KMS-11 (cell line): ENCODE data around the gene KIF26B.

Experiments
- H2AFZ ChIP-seq: fragments of 200-600 bp; sonication (generic); 2 replicates; pipeline ENCODE4 v1.6.1; 2016; ENCODE audit warnings: antibody characterized with exemption, mixed run types, low read depth
- H3K27ac ChIP-seq: fragments of 200-600 bp; sonication (generic); 2 replicates; pipeline ENCODE4 v1.6.1; 2016; ENCODE audit warnings: mild to moderate bottlenecking, mixed run types
- H3K27me3 ChIP-seq: fragments of 200-600 bp; sonication (generic); 2 replicates; pipeline ENCODE4 v1.6.1; 2017; ENCODE audit warnings: mild to moderate bottlenecking, low read depth, mixed run types, moderate library complexity; ENCODE audit not compliant: insufficient read depth
- H3K36me3 ChIP-seq: fragments of 200-600 bp; sonication (generic); 2 replicates; pipeline ENCODE4 v1.6.1; 2017; ENCODE audit warnings: mild to moderate bottlenecking, mixed run types; ENCODE audit not compliant: insufficient read depth
- H3K4me1 ChIP-seq: fragments of 200-600 bp; sonication (generic); 2 replicates; pipeline ENCODE4 v1.6.1; 2016; ENCODE audit warnings: mild to moderate bottlenecking, low read depth, mixed run types; ENCODE audit not compliant: poor library complexity, severe bottlenecking
- H3K4me2 ChIP-seq: fragments of 200-600 bp; sonication (generic); 2 replicates; pipeline ENCODE4 v1.7.0; 2016; ENCODE audit warnings: mild to moderate bottlenecking, mixed run types
- H3K4me3 ChIP-seq: fragments of 200-600 bp; sonication (generic); IDR thresholded peaks from 2 replicates; pipeline ENCODE4 v1.6.1; 2017; ENCODE audit warnings: low read depth, low read length, mixed read lengths; ENCODE audit not compliant: insufficient read depth
- H3K79me2 ChIP-seq: fragments of 200-600 bp; sonication (generic); 2 replicates; pipeline ENCODE4 v1.6.1; 2016; ENCODE audit warnings: low read depth, mixed run types; ENCODE audit not compliant: insufficient read depth
- H3K9ac ChIP-seq: fragments of 200-600 bp; sonication (generic); 2 replicates; pipeline ENCODE4 v1.6.1; 2016; ENCODE audit warnings: mild to moderate bottlenecking, mixed run types
- H4K20me1 ChIP-seq: fragments of 200-600 bp; sonication (generic); 2 replicates; pipeline ENCODE4 v1.6.1; 2016; ENCODE audit warnings: mild to moderate bottlenecking, mixed run types; ENCODE audit not compliant: insufficient read depth
- TF ChIP-seq, protein P1 (sequence below): fragments of 200-600 bp; sonication (generic); conservative IDR thresholded peaks from 2 replicates; pipeline ENCODE4 v1.6.1; 2017; ENCODE audit warnings: low read depth, mild to moderate bottlenecking, antibody characterized with exemption, low read length, moderate library complexity, mixed read lengths

Gene KIF26B

GRCh38 chr1:245687636-245688535 lies 533.1 kb downstream of the KIF26B start:
- Histone ChIP-seq H3K27ac (no peak overlapping the region), H4K20me1 (no peaks in the 10 kb centered on the region), H3K4me3 (no peak overlapping the region), H3K4me2 (no peak overlapping the region), H3K9ac (no peak overlapping the region), H2AFZ (no peak overlapping the region), H3K79me2 (no peaks in the 10 kb centered on the region), H3K36me3 (no peaks in the 10 kb centered on the region), H3K27me3 (no peaks in the 10 kb centered on the region), H3K4me1 (no peaks in the 10 kb centered on the region)
- TF ChIP-seq, protein P1, sequence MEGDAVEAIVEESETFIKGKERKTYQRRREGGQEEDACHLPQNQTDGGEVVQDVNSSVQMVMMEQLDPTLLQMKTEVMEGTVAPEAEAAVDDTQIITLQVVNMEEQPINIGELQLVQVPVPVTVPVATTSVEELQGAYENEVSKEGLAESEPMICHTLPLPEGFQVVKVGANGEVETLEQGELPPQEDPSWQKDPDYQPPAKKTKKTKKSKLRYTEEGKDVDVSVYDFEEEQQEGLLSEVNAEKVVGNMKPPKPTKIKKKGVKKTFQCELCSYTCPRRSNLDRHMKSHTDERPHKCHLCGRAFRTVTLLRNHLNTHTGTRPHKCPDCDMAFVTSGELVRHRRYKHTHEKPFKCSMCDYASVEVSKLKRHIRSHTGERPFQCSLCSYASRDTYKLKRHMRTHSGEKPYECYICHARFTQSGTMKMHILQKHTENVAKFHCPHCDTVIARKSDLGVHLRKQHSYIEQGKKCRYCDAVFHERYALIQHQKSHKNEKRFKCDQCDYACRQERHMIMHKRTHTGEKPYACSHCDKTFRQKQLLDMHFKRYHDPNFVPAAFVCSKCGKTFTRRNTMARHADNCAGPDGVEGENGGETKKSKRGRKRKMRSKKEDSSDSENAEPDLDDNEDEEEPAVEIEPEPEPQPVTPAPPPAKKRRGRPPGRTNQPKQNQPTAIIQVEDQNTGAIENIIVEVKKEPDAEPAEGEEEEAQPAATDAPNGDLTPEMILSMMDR = no peak

DNA sequence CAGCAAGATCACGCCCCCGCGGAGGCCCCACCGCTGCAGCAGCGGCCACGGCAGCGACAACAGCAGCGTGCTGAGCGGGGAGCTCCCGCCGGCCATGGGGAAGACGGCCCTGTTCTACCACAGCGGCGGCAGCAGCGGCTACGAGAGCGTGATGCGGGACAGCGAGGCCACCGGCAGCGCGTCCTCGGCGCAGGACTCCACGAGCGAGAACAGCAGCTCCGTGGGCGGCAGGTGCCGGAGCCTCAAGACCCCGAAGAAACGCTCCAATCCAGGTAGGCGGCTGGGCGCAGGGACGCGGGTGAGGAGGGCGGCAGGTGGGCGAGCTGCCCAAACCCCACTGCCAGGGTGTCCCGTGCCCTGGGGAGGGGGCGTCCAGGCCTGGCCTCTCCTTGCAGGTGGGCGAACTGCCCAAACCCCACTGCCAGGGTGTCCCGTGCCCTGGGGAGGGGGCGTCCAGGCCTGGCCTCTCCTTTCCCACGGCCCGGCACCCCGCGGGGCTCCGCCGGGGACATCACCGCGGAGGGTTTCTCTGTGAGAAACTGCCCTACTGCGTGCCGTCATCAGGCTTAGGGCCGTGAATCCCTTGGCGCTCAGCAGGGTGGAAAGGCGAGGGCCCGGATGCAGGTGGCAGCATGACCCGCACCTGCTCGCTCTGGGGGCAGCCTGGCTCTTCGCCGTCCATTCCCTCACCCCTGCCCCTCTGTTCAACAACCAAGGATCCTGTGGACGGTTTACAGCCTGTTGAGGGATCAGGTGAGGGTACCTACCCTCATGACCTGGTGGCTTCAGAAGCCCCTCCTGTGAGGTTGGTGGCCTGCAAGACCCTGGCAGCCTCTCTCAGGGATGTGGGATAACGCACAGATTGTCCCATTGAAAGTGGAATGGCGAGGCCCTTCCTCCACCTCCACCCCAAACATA lies 534.0 kb downstream of the KIF26B start:
- TF ChIP-seq, protein P1 = no peak
- Histone ChIP-seq H3K79me2 (no peaks in the 10 kb centered on the region), H3K4me2 (no peak overlapping the region), H4K20me1 (no peaks in the 10 kb centered on the region), H2AFZ (no peak overlapping the region), H3K4me1 (no peaks in the 10 kb centered on the region), H3K27me3 (no peaks in the 10 kb centered on the region), H3K36me3 (no peaks in the 10 kb centered on the region), H3K9ac (no peak overlapping the region), H3K4me3 (no peak overlapping the region), H3K27ac (no peak overlapping the region)

GRCh38 chr1:245690156-245690690 lies 535.4 kb downstream of the KIF26B start:
- Histone ChIP-seq H3K4me3 (no peak overlapping the region), H3K27ac (no peak overlapping the region), H3K79me2 (no peaks in the 10 kb centered on the region), H3K4me2 (no peak overlapping the region), H3K36me3 (no peaks in the 10 kb centered on the region), H3K4me1 (no peaks in the 10 kb centered on the region), H2AFZ (no peak overlapping the region), H3K9ac (no peak overlapping the region), H4K20me1 (no peaks in the 10 kb centered on the region), H3K27me3 (no peaks in the 10 kb centered on the region)
- TF ChIP-seq, protein P1 = no peak

- H4K20me1 ChIP-seq = no peaks in the 10 kb centered on the region
- no peak overlapping the region for H3K4me2 ChIP-seq
- H3K79me2 ChIP-seq = no peaks in the 10 kb centered on the region
- TF ChIP-seq, protein P1 = no peak
- no peak overlapping the region for H3K4me3 ChIP-seq
- no peak overlapping the region for H2AFZ ChIP-seq
- no peaks in the 10 kb centered on the region for H3K36me3 ChIP-seq
- H3K27me3 ChIP-seq = no peaks in the 10 kb centered on the region
- H3K27ac ChIP-seq = no peak overlapping the region
- H3K9ac ChIP-seq = no peak overlapping the region
- H3K4me1 ChIP-seq = no peaks in the 10 kb centered on the region
Measured at GRCh38 chr1:245690946-245691541, 536.3 kb downstream of the KIF26B start.
